Embryonic facial prominence (tissue), 1 donor: ENCODE data around the gene CEMP1.
A peak's percentile ranks its signal among the peaks of the same experiment; 100 is the strongest.
"Not testable (repeated sequence)": the region's sequence is repeated elsewhere in the genome, so short reads cannot be mapped to it uniquely, and the experiment has no call there.

Experiments
- DNase-seq: peaks from one replicate; pipeline ENCODE4 v3.0.0-alpha.2; 2016; ENCODE audit errors: extremely low spot score

CEMP1 gene

GRCh38 chr16:2531371-2531695 lies at the start of gene CEMP1:
TSS of gene CEMP1 (minus strand) at chr16:2531408. CDS start at chr16:2531073, 335 bp downstream.
- no peak for DNase-seq

- not testable (repeated sequence) for DNase-seq
These were observed 49.6 kb upstream of the CEMP1 start for GRCh38 chr16:2580818-2581217.

- not testable (repeated sequence) for DNase-seq
These were observed 48.9 kb upstream of the CEMP1 start for GRCh38 chr16:2580143-2580542.

- not testable (repeated sequence) for DNase-seq
These were observed 47.7 kb upstream of the CEMP1 start for GRCh38 chr16:2578905-2579304.

- DNase-seq = not testable (repeated sequence)
These were observed 45.8 kb upstream of the CEMP1 start for GRCh38 chr16:2577044-2577443.

GRCh38 chr16:2575839-2576238 lies 44.6 kb upstream of the CEMP1 start:
- not testable (repeated sequence) for DNase-seq

- DNase-seq = not testable (repeated sequence)
These were observed 41.5 kb upstream of the CEMP1 start for GRCh38 chr16:2572704-2573103.

GRCh38 chr16:2568573-2568972 lies 37.4 kb upstream of the CEMP1 start:
- DNase-seq = not testable (repeated sequence)

- not testable (repeated sequence) for DNase-seq
These were observed 36.3 kb upstream of the CEMP1 start for GRCh38 chr16:2567506-2567905.

GRCh38 chr16:2560798-2561133 lies 29.6 kb upstream of the CEMP1 start:
- DNase-seq = not testable (repeated sequence)

GRCh38 chr16:2560131-2560797 lies 29.1 kb upstream of the CEMP1 start:
- DNase-seq = not testable (repeated sequence)

- not testable (repeated sequence) for DNase-seq
These were observed 25.9 kb upstream of the CEMP1 start for GRCh38 chr16:2557150-2557549.

- DNase-seq = not testable (repeated sequence)
These were observed 23.7 kb upstream of the CEMP1 start for GRCh38 chr16:2554709-2555425.

GRCh38 chr16:2551420-2551889 lies 20.2 kb upstream of the CEMP1 start:
- not testable (repeated sequence) for DNase-seq

GRCh38 chr16:2550283-2550878 lies 19.2 kb upstream of the CEMP1 start:
- not testable (repeated sequence) for DNase-seq

- DNase-seq = not testable (repeated sequence)
These were observed 12.6 kb upstream of the CEMP1 start for GRCh38 chr16:2543771-2544170.

- DNase-seq = not testable (repeated sequence)
These were observed 10.2 kb upstream of the CEMP1 start for GRCh38 chr16:2541409-2541808.

GRCh38 chr16:2540912-2541311 lies 9.7 kb upstream of the CEMP1 start:
- DNase-seq = not testable (repeated sequence)

GRCh38 chr16:2539845-2540458 lies 8.7 kb upstream of the CEMP1 start:
- not testable (repeated sequence) for DNase-seq

GRCh38 chr16:2539192-2539844 lies 8.1 kb upstream of the CEMP1 start:
- DNase-seq = not testable (repeated sequence)

- peak; percentile 89 for DNase-seq
These were observed 6.5 kb upstream of the CEMP1 start, which contains the start of gene PDPK1 for GRCh38 chr16:2537451-2538379. TSS of gene PDPK1 (plus strand) at chr16:2538021. CDS start at chr16:2538113, 92 bp downstream.
